ENCODE measurements around the gene TFCP2L1.
"Not testable (repeated sequence)": the region's sequence is repeated elsewhere in the genome, so short reads cannot be mapped to it uniquely, and the experiment has no call there.

Gene TFCP2L1

GRCh38 chr2:121242175-121242875 lies 42.7 kb downstream of the TFCP2L1 start:
- no peak for DNase-seq (ENCODE audit: low read depth in 2 of 2)

GRCh38 chr2:121241466-121241865 lies 43.5 kb downstream of the TFCP2L1 start:
- no peak for DNase-seq (ENCODE audit: low read depth in 2 of 2)

GRCh38 chr2:121240436-121240835 lies 44.6 kb downstream of the TFCP2L1 start:
- no peak for DNase-seq (ENCODE audit: low read depth in 2 of 2)

- DNase-seq (ENCODE audit: low read depth in 2 of 2) = no peak
Observed at GRCh38 chr2:121239969-121240368, 45.0 kb downstream of the TFCP2L1 start.

DNA sequence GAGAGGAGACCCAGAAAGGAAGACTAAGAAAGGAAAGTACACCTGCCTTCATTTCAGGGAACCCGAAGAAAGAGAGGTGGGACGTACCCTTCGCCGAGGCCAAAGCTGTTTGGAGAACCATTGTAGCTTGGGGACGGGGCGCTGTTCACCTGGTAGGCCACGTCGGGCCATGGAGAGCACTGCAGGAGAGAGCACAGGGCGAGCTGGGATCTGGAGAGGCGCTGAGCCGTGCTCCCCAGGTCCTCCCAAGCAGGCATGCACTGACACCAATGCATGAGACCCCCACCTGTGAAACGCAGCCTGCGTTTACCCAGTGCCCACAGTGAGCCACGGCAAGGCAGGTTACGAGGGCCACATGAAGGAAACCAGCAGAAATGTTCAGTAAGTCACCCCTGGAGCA lies 45.5 kb downstream of the TFCP2L1 start:
- no peak for DNase-seq (ENCODE audit: low read depth in 2 of 2)

- DNase-seq (ENCODE audit: low read depth in 2 of 2) = no peak
Observed at GRCh38 chr2:121238828-121239227, 46.2 kb downstream of the TFCP2L1 start.

GRCh38 chr2:121237980-121238665 lies 46.9 kb downstream of the TFCP2L1 start:
- DNase-seq (ENCODE audit: low read depth in 2 of 2) = no peak

DNA sequence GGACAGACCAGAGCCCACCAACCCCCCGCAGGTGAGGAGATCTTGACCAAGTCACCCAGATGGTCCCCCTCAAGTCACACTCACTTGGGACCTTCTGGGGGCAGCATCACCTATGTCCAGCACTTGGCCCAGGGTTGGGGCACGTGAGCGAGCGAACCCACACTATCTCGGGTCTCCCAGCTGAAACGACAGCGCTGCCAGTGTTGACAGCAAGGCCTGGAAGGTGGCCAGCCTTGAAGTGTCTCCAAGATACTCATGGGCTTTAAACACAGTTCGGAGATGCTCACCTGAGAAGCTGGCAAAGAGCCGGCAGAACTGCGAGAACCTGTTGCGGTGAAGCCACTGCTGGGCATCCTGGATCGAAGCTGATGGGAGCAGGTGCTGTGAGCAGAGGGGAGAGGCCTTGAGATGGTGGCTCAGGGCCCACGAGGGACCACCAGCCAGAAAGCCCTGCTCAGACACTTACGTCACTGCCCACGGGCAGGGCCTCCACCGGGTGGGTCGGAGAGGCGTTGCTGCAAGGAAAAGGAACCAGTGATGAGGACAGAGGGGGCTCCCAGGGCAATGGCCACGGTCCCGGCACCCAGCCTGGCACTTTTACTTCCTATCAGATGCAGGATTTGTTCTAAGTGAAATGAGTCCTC lies 47.5 kb downstream of the TFCP2L1 start:
- no peak for DNase-seq (ENCODE audit: low read depth in 2 of 2)

DNA sequence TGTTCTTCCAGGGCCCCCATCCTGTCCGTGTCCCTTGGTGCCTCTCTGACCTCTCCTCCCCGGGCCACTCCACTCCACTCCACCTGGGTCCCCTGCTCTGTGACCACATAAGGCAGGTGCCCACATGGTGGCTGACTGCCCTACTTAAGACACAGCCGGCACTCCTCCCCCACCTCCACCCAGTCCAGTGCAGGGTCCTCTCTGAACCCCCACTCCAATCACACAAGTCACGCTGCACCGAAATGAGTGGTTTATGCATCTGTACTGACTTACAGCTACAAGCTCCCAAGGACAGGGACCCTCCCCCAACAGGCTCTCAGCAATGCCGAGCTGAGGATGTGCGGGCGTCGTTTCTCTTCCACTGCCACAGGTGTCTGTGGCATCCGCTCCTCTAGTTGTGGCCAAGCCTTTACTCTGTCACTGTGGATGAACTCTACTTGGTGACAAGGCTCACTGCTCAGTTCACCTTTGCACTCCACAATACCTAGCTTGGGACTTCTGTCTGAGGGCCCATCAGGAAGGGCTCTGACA lies 48.3 kb downstream of the TFCP2L1 start:
- DNase-seq (ENCODE audit: low read depth in 2 of 2) = no peak

- DNase-seq (ENCODE audit: low read depth in 2 of 2) = no peak
Observed at GRCh38 chr2:121236101-121236640, 48.8 kb downstream of the TFCP2L1 start.

- DNase-seq (ENCODE audit: low read depth in 2 of 2) = no peak
Observed at GRCh38 chr2:121235542-121235941, 49.5 kb downstream of the TFCP2L1 start.

DNA sequence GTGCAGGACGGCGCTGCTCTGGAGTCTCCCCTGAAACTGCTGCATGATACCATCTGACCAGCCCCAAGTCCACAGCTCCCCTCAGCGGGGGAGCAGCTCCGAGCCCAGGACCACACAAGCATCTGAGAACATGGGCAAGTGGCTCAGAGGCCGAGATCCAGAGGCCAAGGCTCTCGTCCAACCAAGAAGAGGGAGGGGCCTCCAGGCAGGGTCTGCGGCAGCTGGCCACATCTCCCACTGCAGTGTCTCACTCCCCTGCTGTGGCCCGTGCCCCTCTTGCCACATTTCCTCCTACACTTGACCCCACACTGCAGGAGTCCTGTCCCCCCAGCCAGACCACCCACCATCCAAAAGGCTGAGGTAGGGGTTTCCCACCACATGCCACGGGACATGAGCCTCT lies 50.2 kb downstream of the TFCP2L1 start:
- no peak for DNase-seq (ENCODE audit: low read depth in 2 of 2)

- DNase-seq (ENCODE audit: low read depth in 2 of 2) = no peak
Observed at GRCh38 chr2:121234144-121234543, 50.9 kb downstream of the TFCP2L1 start.

- no peak for DNase-seq (ENCODE audit: low read depth in 2 of 2)
Observed at GRCh38 chr2:121233486-121234110, 51.4 kb downstream of the TFCP2L1 start.

- no peak for DNase-seq (ENCODE audit: low read depth in 2 of 2)
Observed at GRCh38 chr2:121232626-121233265, 52.3 kb downstream of the TFCP2L1 start.

- no peak for DNase-seq (ENCODE audit: low read depth in 2 of 2)
Observed at GRCh38 chr2:121231385-121232000, 53.5 kb downstream of the TFCP2L1 start.

- DNase-seq (ENCODE audit: low read depth in 2 of 2) = no peak
Observed at GRCh38 chr2:121228521-121228920, 56.5 kb downstream of the TFCP2L1 start.

- not testable (repeated sequence) for DNase-seq (ENCODE audit: low read depth in 2 of 2)
Observed at GRCh38 chr2:121227381-121228144, 57.4 kb downstream of the TFCP2L1 start.

DNA sequence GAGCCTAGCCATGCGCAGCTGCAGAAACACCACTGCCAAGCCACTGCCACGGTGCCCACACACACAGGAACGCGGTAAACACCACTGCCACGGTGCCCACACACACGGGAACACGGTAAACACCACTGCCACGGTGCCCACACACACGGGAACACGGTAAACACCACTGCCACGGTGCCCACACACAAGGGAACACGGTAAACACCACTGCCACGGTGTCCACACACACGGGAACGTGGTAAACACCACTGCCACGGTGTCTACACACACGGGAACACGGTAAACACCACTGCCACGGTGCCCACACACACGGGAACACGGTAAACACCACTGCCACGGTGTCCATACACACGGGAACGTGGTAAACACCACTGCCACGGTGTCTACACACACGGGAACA lies 59.3 kb downstream of the TFCP2L1 start:
- DNase-seq (ENCODE audit: low read depth in 2 of 2) = not testable (repeated sequence)

- DNase-seq (ENCODE audit: low read depth in 2 of 2) = no peak
Observed at GRCh38 chr2:121220995-121221394, 64.0 kb downstream of the TFCP2L1 start.

Data from stimulated activated CD8-positive, alpha-beta memory T cell treated with anti-CD3 and anti-CD28 coated beads, Interleukin-15, amount 100 ng/mL, for 48 hours (primary cell).